ENCODE measurements around the gene POC1B. TPM values are rescaled to one million over a fixed set of nuclear protein-coding genes. Genes with fewer than 3 reads are reported as not detected.

POC1B gene
- total RNA-seq: 10 to 100 TPM; 17.9 to 34.8 (median 23.6) TPM

DNA sequence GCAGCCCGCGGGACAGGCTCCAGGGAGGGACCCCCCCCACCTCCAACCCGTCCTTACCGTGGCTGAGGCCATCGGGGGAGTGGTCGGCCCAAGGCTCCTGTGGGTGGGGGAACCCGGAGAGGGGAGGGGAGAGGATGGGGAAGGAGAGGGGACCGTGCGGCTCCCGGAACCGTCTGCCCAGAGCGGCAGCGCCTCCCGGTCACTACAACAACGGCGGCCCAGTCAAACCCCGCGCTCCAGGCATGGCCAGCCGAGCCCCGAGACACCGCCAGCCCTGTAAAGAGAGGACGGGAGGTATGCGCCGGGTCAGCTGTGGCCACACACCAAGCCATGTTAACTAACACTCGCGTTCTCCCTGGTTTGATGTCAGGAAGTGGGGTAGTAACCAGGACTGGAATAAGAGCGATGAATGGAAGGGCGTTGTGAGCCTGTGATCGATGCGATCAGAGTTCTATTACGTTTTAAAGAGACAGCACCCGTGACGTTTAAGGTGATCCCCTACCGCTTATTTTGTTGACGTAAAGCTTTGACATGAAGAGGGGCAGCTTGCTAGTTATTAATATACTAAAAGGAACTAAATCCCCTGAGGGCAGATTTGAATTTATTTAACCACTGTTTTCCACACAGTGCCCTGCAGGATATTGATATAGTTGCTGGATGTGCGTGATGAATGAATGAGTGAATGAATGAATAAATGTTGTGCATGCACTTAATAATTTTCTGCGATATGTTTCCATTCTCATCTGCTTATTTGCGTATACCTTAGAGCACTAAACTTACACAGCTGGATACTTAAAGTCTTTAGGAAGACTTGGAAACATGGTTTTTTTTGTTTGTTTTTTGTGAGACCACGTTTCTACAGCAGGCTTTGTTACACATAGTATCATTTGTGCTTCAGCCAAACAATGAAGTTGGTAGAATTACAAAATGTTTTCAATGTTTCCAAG lies at the start of gene POC1B:
TSS of gene POC1B (minus strand) at position 224 of the 947 bp plus-strand sequence. CDS start at position 72, 152 bp downstream.
- TF ChIP-seq, protein P1, sequence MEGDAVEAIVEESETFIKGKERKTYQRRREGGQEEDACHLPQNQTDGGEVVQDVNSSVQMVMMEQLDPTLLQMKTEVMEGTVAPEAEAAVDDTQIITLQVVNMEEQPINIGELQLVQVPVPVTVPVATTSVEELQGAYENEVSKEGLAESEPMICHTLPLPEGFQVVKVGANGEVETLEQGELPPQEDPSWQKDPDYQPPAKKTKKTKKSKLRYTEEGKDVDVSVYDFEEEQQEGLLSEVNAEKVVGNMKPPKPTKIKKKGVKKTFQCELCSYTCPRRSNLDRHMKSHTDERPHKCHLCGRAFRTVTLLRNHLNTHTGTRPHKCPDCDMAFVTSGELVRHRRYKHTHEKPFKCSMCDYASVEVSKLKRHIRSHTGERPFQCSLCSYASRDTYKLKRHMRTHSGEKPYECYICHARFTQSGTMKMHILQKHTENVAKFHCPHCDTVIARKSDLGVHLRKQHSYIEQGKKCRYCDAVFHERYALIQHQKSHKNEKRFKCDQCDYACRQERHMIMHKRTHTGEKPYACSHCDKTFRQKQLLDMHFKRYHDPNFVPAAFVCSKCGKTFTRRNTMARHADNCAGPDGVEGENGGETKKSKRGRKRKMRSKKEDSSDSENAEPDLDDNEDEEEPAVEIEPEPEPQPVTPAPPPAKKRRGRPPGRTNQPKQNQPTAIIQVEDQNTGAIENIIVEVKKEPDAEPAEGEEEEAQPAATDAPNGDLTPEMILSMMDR (IDR thresholded peaks at IDR 0.05): no peak
- DNase-seq (ENCODE audit: low spot score): peak; percentile 41
- peak; percentile 66 for ATAC-seq (ENCODE audit: low FRiP score)

DNA sequence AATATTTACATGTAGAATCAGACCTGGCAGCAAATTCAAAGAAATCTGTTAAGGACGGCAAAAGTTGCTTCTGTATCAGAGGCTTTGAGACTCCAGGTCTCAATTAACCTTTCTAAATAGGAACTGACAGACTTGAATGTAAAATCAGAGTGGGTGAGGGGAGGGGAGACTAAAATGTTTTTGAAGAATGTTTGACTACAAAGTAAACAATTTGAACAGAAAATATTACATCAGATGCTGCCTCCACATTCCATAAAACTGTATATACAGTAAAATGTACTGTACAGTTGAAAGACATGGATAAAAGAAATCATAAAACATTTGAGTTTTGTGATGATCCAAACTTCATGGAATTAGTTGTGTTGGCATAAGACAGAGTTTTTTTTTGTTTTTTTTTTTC lies 49.5 kb upstream of the POC1B start:
- ATAC-seq (ENCODE audit: low FRiP score) (no peak), DNase-seq (ENCODE audit: low spot score) (no peak)
- TF ChIP-seq, protein P1 (IDR thresholded peaks at IDR 0.05): no peak

DNA sequence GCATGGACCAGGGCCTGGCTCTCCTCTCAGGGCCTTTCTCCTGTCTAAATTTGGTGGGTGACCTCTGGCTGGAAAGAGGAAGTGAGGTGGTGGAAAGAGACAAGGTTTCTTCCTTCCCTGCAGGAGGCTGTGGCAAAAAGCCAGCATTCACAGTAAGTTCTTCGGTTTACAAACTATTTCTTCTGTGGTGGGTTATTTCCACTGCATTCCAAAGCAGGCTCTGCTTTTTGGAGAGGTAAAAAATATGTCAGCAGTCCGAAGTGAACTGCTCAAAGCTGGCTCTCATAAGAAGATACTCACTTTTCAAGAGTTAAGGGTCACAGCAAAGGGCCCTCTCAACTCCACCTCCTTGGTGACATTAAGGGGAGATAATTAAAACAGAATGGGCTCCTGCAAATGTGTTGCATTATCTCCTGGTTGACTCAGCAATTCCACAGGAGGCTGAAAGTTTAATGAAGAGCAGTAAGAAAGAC lies 48.9 kb upstream of the POC1B start:
- DNase-seq (ENCODE audit: low spot score): no peak
- TF ChIP-seq, protein P1 (IDR thresholded peaks at IDR 0.05): no peak
- ATAC-seq (ENCODE audit: low FRiP score): no peak

DNA sequence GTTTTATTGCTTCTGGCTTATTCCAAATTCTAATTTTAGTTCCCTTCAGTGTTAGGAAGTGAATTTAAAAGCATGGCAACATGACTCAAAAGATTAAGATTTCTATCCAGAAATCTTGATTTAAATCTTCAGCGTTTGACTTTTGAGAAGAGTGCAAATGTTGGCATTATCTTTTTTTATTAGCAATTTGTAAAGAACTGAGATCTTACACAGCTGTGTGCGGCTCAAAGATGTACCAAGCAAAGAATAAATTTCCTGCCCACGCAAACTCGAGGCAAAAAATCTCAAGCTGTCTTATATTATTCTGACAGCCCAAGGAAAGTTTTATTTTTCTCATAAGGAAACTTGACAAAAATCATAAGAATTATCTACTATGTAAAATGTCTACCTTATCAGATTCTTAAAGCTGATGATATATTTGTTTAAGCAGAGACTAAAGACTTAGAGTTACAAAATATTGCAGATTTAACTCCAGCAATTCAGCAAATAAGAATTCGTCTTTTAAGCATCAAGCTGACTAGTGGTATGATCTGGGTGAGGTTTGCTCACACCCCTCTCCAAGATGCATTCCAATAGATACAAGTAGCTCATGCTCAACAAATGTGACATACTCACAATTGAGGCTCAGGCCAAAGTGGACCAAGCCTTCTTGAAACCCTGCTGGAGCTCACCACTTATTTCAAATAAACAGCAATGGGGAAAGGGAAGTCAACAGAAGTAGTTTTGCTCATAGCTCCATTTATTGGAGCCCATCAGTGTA lies 47.4 kb upstream of the POC1B start:
- ATAC-seq (ENCODE audit: low FRiP score) (no peak), DNase-seq (ENCODE audit: low spot score) (no peak)
- TF ChIP-seq, protein P1 (IDR thresholded peaks at IDR 0.05): no peak

DNA sequence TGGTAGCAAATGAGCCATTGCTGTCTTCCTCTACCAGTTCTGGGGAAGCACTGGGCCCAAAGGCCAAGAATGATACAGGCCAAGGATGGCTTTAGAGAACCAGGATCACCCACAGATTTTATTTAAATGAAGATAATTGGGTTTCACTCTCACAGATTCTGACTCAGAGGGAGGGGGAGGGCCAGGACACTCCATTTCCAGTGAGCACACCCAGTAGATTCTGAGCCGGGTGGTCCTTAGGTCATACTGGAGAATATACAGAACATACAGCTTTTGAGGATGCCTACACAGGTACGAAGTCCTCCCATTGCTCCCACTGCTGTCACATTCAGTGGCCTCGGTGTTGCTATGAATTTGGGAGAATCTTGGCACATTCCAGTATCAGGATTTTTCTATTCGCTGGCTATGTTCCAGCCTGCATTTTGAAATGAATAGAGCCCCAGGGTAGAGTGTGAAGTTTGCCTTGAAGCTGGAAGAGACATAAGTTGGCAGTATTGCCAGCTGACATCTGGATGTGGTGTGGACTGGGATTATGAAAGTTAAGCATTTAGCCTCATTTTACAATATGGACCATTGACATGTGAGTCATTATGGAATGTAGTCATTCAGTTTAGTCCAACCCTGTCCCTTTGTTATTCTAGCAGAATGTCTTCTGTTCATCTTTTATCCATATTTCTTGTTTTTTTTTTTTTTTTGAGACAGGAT lies 45.8 kb upstream of the POC1B start:
- TF ChIP-seq, protein P1 (IDR thresholded peaks at IDR 0.05): no peak
- no peak for DNase-seq (ENCODE audit: low spot score)
- ATAC-seq (ENCODE audit: low FRiP score): no peak

DNA sequence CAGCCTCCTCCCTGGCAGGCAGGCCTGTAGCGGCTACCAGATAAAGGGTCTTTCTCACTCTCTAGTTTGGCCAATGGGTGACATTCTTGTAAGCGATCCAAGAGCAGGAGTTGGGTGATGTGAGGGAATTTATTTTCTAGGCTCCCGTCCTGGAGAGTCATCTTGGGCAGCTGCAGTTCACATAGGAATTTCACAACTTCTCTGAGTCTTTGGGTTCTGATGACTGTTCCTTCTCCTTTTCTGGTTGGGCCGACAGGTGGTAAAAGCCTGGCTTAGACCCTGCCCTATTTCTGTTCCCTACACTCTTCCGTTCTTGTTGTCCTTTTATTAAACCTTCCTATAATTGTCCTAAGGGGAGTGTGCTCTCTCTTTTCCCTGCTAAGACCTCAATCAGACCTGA lies 42.6 kb upstream of the POC1B start:
- DNase-seq (ENCODE audit: low spot score) (no peak), ATAC-seq (ENCODE audit: low FRiP score) (peak; percentile 54)
- TF ChIP-seq, protein P1 (IDR thresholded peaks at IDR 0.05): no peak
